Naive B cell (primary cell): ENCODE data around the gene FN1. TPM values are rescaled to one million over a fixed set of nuclear protein-coding genes. Genes with fewer than 3 reads are reported as not detected.

Source experiments
- ATAC-seq, 2 donors: fragments of 150-1000 bp; cut with Tn5 transposase; 2 replicates each; pipeline ENCODE4 v1.10.0; 2021; ENCODE audit warnings: low read depth in 2 of 2, mild to moderate bottlenecking in 2 of 2, moderate library complexity in 2 of 2
- DNase-seq: peaks from one replicate; pipeline ENCODE4 v3.0.0; 2022
- H3K27ac Mint-ChIP-seq, 6 donors: one replicate each; pipeline ENCODE4 v1.8.0; 2020 to 2022; ENCODE audit warnings: mild to moderate bottlenecking in 6 of 6, mixed read lengths in 6 of 6, moderate library complexity in 5 of 6, inconsistent platforms in 2 of 6
- H3K27me3 Mint-ChIP-seq, 3 donors: one replicate each; pipeline ENCODE4 v1.8.0; 2021 to 2022; ENCODE audit warnings: mixed read lengths in 3 of 3, mild to moderate bottlenecking in 1 of 3
- H3K36me3 Mint-ChIP-seq, 2 donors: one replicate each; pipeline ENCODE4 v1.8.0; 2020 to 2022; ENCODE audit warnings: mixed read lengths in 2 of 2, inconsistent platforms in 1 of 2, mild to moderate bottlenecking in 1 of 2
- H3K4me1 Mint-ChIP-seq, 3 donors: one replicate each; pipeline ENCODE4 v1.8.0; 2020 to 2022; ENCODE audit warnings: mixed read lengths in 3 of 3, inconsistent platforms in 1 of 3, mild to moderate bottlenecking in 1 of 3, moderate library complexity in 1 of 3
- H3K4me3 Mint-ChIP-seq, 8 donors: one replicate each; pipeline ENCODE4 v1.8.0; 2020 to 2022; ENCODE audit warnings: mild to moderate bottlenecking in 8 of 8, mixed read lengths in 8 of 8, moderate library complexity in 8 of 8, inconsistent platforms in 2 of 8
- H3K9me3 Mint-ChIP-seq, 7 donors: one replicate each; pipeline ENCODE4 v1.8.0; 2020 to 2022; ENCODE audit warnings: mixed read lengths in 7 of 7, mild to moderate bottlenecking in 5 of 7, inconsistent platforms in 2 of 7, moderate library complexity in 1 of 7
- polyA plus RNA-seq, 6 donors: library from polyadenylated mRNA; unstranded; fragments of 300-500 nt; fragmentation: Illumina TruSeq; gene quantifications; one replicate each; pipeline ENCODE4 v1.2.3, GENCODE V29; 2021; ENCODE audit warnings: low read depth in 6 of 6

The FN1 gene
- polyA plus RNA-seq, 6 donors from 2014 or later, result 0.53 to 2.0 (median 1.1) TPM; not detected in 1

DNA sequence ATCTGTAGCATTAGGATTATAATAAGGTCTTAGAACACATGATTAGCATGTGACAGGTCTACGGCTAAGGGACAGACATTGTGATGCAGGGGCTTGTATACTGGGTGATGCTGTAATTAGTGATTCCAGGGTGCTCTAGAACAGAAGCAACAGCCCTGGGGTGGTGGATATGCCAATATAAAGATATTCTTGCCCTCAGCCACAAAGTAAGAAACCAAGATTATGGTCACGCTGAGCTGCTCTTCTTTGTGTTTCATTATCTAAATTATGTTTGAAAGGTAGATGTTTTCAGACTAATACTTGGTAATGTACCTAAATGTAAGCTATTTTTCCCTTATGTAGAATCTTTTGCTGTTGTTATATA lies 45.3 kb downstream of the FN1 start:
- H3K27me3 Mint-ChIP-seq, result peaks cover 0 to 5% (median 0%) of the 10 kb centered on the region in 3 donors
- peaks cover 0 to 9% (median 2%) of the 10 kb centered on the region in 3 donors for H3K4me1 Mint-ChIP-seq
- DNase-seq, result no peak
- no peak for ATAC-seq
- H3K36me3 Mint-ChIP-seq, result no peaks in the 10 kb centered on the region
- no peaks in the 10 kb centered on the region for H3K9me3 Mint-ChIP-seq
- no peak overlapping the region for H3K27ac Mint-ChIP-seq
- no peak overlapping the region for H3K4me3 Mint-ChIP-seq

DNA sequence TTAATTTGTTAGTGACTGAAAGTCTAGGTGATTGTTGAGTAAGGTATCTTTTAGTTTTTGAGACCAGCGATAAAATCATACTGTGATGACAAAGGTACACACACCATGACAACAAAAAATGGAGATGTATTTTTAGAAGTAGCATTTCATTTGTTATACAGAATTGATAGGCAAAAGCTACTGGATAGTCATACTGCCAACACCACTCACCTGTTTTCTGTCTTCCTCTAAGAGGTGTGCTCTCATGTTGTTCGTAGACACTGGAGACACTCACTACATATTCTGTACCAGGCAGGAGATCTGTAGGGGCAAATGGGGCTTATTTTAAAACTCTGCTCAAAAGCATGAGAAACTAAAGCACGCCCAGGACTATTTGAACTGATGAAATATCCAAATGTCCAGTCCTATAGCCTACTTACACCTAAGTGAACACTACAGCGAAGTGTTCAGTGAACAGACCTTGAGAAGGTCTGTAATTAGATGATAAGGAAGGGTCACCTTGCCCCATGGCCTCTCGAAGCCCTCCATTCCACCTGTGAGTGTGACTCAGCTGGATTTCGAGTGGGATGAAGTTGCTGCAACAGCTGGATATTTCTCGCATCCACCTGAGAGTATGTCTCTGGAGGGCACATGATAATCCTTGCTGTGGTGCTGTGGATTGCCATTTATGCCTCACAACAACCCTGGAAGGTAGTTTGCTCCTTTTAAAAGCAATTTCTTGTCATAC lies 47.7 kb downstream of the FN1 start:
- Mint-ChIP-seq H3K4me1 (peaks cover 0 to 9% (median 2%) of the 10 kb centered on the region in 3 donors), H3K27ac (no peak overlapping the region), H3K27me3 (no peaks in the 10 kb centered on the region), H3K4me3 (no peak overlapping the region), H3K9me3 (no peaks in the 10 kb centered on the region), H3K36me3 (no peaks in the 10 kb centered on the region)
- DNase-seq (no peak), ATAC-seq (no peak)

DNA sequence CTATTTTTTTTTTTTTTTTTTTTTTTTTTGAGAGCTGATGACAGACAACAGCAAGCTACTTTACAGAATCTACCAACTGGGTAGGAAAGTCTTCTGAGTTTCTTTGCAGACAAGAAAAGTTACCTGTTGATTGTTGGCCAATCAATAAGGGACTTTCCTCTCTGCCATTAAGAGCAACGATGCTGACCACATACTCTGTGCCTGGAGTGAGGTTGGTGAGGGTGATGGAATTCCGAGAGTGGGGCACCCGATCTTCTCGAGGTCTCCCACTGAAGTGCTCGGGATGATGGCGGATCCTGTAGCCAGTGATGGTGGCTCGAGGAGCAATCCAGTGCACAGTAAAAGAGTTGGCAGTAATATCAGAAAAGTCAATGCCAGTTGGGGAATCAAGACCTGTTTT lies 49.3 kb downstream of the FN1 start:
- H3K4me3 Mint-ChIP-seq, result no peak overlapping the region

DNA sequence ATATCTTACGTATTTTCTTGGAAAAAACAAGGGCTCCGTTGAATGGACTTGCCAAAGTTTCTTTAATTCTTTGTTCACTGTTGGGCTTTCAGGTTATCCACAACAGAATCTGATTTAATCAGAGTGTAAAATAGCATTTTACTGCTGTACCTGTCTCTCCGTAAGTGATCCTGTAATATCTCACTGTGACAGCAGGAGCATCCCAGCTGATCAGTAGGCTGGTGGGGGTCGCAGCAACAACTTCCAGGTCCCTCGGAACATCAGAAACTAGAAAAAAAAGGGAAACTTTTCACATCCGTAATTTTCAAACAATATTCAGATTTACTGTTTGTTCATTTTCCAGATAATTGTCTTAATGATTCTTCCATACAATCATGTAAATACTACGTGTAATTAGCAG lies 51.2 kb downstream of the FN1 start:
- Mint-ChIP-seq H3K27ac (no peak overlapping the region), H3K4me1 (no peaks in the 10 kb centered on the region), H3K27me3 (no peaks in the 10 kb centered on the region), H3K4me3 (no peak overlapping the region), H3K36me3 (no peaks in the 10 kb centered on the region), H3K9me3 (no peaks in the 10 kb centered on the region)
- ATAC-seq, result no peak
- no peak for DNase-seq

More for the DNA sequence above, 49.3 kb downstream of the FN1 start:
- H3K27ac Mint-ChIP-seq, result no peak overlapping the region
- H3K27me3 Mint-ChIP-seq, result no peaks in the 10 kb centered on the region
- no peak for ATAC-seq
- H3K36me3 Mint-ChIP-seq, result no peaks in the 10 kb centered on the region
- no peaks in the 10 kb centered on the region for H3K9me3 Mint-ChIP-seq
- DNase-seq, result no peak
- peaks cover 0 to 7% (median 2%) of the 10 kb centered on the region in 3 donors for H3K4me1 Mint-ChIP-seq

DNA sequence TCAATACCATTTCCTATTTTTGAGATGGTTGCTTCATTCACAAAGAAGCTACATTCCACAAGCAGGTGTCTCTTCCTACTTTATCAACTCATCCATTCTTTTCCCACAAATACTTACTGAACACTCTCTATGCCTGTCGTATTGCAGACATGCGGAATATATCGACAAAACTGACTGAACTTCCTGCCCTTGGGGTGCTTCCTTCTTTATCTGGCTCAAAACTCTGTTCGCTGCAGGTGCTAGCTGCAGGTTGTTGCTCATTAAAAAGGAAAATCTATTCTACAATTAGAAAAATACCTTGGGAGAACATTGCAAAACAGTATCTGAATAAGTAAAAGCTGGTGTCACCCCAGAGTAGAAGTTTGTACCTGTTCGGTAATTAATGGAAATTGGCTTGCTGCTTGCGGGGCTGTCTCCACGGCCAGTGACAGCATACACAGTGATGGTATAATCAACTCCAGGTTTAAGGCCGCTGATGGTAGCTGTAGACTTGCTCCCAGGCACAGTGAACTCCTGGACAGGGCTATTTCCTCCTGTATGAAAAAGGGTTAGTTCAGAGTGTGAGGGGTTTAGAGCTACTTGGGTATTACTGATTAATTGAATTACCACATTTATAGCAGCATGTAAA lies 52.1 kb downstream of the FN1 start:
- Mint-ChIP-seq H3K27me3 (no peaks in the 10 kb centered on the region), H3K27ac (no peak overlapping the region), H3K4me1 (no peaks in the 10 kb centered on the region), H3K4me3 (no peak overlapping the region), H3K36me3 (no peaks in the 10 kb centered on the region), H3K9me3 (no peaks in the 10 kb centered on the region)
- ATAC-seq (no peak), DNase-seq (no peak)

DNA sequence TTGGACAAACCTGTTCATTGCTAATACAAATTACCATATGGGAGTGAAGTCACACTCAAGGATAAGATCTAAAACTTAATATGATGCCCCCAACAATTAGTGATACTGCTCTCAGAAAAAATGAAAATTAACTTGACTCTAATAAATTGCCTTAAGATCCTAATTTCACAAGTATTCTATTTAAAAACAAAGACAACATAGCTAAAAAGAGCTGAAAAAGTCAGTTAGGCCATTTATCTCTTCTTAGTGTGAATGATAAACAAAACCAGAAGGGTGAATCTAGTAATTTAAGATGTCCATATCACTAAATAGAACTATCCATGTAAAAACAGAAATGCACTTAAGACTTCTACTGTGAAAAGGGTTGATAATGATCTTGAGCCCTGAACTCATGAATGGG lies 53.4 kb downstream of the FN1 start:
- ATAC-seq, result no peak
- no peaks in the 10 kb centered on the region for H3K9me3 Mint-ChIP-seq
- no peak overlapping the region for H3K27ac Mint-ChIP-seq
- DNase-seq, result no peak
- no peaks in the 10 kb centered on the region for H3K4me1 Mint-ChIP-seq
- no peak overlapping the region for H3K4me3 Mint-ChIP-seq
- H3K27me3 Mint-ChIP-seq, result no peaks in the 10 kb centered on the region
- no peaks in the 10 kb centered on the region for H3K36me3 Mint-ChIP-seq

DNA sequence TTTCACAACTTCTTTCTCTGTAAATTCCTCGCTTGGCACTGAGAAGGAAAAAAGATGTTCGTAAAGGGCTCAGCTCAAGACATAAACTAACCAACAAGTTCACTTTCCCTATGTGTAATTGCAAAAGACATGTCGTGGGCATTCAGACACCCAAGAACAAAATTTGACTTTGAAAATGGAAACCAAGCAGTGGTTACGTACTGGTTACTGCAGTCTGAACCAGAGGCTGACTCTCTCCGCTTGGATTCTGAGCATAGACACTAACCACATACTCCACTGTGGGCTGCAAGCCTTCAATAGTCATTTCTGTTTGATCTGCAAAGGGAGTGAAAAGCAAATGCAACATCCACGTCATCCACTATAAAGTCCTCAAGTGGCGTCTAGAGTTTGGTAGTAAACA lies 53.9 kb downstream of the FN1 start:
- no peaks in the 10 kb centered on the region for H3K9me3 Mint-ChIP-seq
- H3K4me1 Mint-ChIP-seq, result no peaks in the 10 kb centered on the region
- no peak overlapping the region for H3K27ac Mint-ChIP-seq
- DNase-seq, result no peak
- no peak for ATAC-seq
- H3K36me3 Mint-ChIP-seq, result no peaks in the 10 kb centered on the region
- H3K4me3 Mint-ChIP-seq, result no peak overlapping the region
- H3K27me3 Mint-ChIP-seq, result no peaks in the 10 kb centered on the region

DNA sequence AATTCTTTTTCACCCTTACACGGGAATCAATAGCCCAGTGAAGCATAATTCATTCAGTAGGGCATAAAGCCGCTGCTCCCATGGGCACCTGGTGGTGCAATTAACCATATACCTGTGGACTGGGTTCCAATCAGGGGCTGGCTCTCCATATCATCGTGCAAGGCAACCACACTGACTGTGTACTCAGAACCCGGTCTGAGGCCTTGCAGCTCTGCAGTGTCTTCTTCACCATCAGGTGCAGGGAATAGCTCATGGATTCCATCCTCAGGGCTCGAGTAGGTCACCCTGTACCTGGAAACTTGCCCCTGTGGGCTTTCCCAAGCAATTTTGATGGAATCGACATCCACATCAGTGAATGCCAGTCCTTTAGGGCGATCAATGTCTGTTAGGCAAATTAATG lies 55.2 kb downstream of the FN1 start:
- Mint-ChIP-seq H3K36me3 (no peaks in the 10 kb centered on the region), H3K27ac (peak overlapping the region in 1 of 6 donors; percentile 45)

DNA sequence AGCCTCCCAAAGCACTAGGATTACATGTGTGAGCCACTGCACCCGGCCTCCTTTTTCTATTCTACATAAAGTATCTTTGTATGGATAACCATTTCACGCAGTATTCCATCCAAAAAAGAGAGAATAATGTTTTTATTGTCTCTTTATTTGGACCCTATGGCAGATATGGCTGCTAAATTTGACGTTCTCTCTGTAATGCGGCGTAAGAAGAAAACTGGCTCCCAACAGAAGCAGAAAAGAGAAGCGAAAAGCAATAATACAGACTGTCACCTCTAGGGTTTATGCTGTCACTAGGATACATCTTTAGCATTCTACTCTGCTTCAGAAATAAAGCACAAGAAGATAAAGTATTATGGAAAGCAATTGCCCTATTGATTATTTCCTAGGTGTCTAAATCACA lies 55.9 kb downstream of the FN1 start:
- Mint-ChIP-seq H3K27ac (no peak overlapping the region), H3K9me3 (no peaks in the 10 kb centered on the region), H3K4me3 (no peak overlapping the region), H3K4me1 (no peaks in the 10 kb centered on the region), H3K27me3 (no peaks in the 10 kb centered on the region), H3K36me3 (no peaks in the 10 kb centered on the region)
- DNase-seq (no peak), ATAC-seq (no peak)

More for the DNA sequence above, 55.2 kb downstream of the FN1 start:
- DNase-seq, result no peak
- no peak for ATAC-seq
- Mint-ChIP-seq H3K9me3 (no peaks in the 10 kb centered on the region), H3K27me3 (no peaks in the 10 kb centered on the region), H3K4me1 (no peaks in the 10 kb centered on the region), H3K4me3 (no peak overlapping the region)

DNA sequence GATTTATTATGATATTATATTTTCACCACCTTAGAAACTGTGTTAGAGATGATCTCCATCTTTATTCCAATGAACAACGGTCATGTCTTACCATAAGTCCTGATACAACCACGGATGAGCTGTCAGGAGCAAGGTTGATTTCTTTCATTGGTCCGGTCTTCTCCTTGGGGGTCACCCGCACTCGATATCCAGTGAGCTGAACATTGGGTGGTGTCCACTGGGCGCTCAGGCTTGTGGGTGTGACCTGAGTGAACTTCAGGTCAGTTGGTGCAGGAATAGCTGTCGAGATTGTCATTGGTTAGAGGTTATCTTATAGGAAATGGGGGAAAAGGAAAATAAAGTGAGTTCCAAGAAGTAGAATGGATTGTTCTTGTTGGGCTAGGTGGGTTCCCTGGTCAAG lies 56.8 kb downstream of the FN1 start:
- Mint-ChIP-seq H3K4me1 (no peaks in the 10 kb centered on the region), H3K27ac (no peak overlapping the region), H3K27me3 (no peaks in the 10 kb centered on the region), H3K36me3 (no peaks in the 10 kb centered on the region), H3K9me3 (peaks cover 0 to 6% (median 0%) of the 10 kb centered on the region in 7 donors), H3K4me3 (no peak overlapping the region)
- DNase-seq (no peak), ATAC-seq (no peak)

DNA sequence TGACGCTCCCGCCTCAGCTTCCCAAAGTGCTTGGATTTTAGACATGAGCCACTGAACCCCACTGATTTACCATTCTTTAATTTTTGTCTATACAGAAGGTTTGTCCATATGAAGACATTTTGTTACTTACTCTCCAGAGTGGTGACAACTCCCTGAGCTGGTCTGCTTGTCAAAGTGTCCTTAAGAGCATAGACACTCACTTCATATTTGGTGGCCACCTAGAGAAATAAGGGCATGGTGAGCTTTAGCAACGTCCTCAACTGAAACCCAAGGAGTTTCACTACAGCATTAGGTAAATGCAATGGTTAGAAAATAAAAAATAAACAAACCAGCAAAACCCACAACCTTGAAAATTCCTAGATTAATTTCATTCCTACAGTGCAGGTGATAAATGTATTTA lies 57.8 kb downstream of the FN1 start:
- no peak overlapping the region for H3K4me3 Mint-ChIP-seq

DNA sequence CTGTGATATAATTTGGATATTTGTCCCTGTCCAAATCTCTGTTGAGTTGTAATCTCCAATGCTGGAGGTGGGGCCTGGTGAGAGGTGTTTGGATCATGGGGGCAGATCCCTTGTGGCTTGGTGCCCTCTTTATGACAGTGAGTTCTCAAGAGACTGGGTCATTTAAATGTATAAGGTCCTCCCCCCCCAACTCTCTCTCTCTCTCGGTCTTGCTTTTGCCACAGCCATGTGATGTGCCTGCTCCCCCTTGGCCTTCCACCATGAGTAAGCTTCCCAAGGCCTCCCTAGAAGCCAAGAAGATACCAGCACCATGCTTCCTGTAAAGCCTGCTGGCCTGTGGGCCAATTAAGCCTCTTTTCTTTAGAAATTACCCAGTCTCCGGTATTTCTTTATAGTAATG lies 58.6 kb downstream of the FN1 start:
- no peak for DNase-seq
- Mint-ChIP-seq H3K27ac (peak overlapping the region in 1 of 6 donors; percentile 38), H3K27me3 (no peaks in the 10 kb centered on the region), H3K4me1 (no peaks in the 10 kb centered on the region), H3K4me3 (no peak overlapping the region), H3K36me3 (no peaks in the 10 kb centered on the region), H3K9me3 (peaks cover 0 to 8% (median 0%) of the 10 kb centered on the region in 7 donors)
- no peak for ATAC-seq

More for the DNA sequence above, 57.8 kb downstream of the FN1 start:
- H3K36me3 Mint-ChIP-seq, result no peaks in the 10 kb centered on the region
- no peak for ATAC-seq
- no peaks in the 10 kb centered on the region for H3K4me1 Mint-ChIP-seq
- H3K9me3 Mint-ChIP-seq, result peaks cover 0 to 8% (median 0%) of the 10 kb centered on the region in 7 donors
- H3K27me3 Mint-ChIP-seq, result no peaks in the 10 kb centered on the region
- DNase-seq, result no peak
- H3K27ac Mint-ChIP-seq, result no peak overlapping the region

DNA sequence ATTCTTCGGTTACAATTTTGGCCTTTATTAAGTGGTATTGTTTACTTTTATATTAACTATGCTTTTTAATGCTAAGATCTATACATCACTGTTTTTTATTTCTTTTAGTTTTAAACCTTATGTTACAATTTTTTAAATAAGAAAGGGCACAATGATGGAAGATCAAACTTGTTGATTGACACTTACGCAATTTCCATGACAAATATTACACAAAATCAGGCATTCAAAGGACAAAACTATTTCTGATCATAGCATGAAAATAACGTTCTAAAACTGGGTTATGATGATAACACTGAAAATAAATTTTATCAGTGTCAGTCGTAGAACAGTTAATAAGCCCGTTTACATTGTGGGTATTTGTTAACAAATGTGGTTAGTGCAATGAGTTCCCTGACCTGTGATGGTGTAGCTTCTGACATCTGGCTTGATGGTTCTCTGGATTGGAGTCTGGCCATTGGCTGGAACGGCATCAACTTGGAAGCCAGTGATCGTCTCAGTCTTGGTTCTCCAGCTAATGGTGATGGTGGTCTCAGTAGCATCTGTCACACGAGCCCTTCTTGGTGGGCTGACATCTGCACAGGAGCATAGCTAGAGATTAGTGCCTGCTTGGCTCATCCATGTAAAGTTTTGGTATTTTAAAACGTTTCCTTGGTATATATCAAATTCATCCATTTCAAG lies 59.6 kb downstream of the FN1 start:
- Mint-ChIP-seq H3K27me3 (no peaks in the 10 kb centered on the region), H3K27ac (no peak overlapping the region), H3K36me3 (no peaks in the 10 kb centered on the region), H3K4me1 (no peaks in the 10 kb centered on the region), H3K4me3 (no peak overlapping the region), H3K9me3 (peaks cover 0 to 8% (median 0%) of the 10 kb centered on the region in 7 donors)
- DNase-seq (no peak), ATAC-seq (no peak)

DNA sequence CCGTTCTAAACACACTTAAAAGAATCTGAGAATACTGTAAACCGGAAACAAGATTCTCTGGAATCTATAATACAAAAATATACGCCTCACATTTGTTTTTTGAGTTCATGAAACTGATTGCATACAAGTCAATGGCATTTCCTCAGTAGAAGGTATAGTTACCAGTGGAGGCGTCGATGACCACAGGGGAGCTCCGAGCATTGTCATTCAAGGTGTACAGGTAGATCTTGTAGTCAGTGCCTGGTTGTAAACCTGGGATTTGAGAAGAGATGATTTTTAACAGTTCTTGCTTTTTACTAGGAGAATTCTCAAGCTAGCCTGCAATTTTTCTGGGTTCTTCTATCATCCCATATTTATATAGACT lies 60.4 kb downstream of the FN1 start:
- Mint-ChIP-seq H3K36me3 (no peaks in the 10 kb centered on the region), H3K4me3 (no peak overlapping the region), H3K9me3 (peaks cover 0 to 8% (median 0%) of the 10 kb centered on the region in 7 donors), H3K27me3 (no peaks in the 10 kb centered on the region), H3K27ac (no peak overlapping the region), H3K4me1 (no peaks in the 10 kb centered on the region)
- ATAC-seq (no peak), DNase-seq (no peak)
